Left ventricle myocardium superior (tissue), 1 donor: ENCODE data around the gene GJC2. TPM values are rescaled to one million over a fixed set of nuclear protein-coding genes. Genes with fewer than 3 reads are reported as not detected.
"Not testable (repeated sequence)": the region's sequence is repeated elsewhere in the genome, so short reads cannot be mapped to it uniquely, and the experiment has no call there.

Experiments
- ATAC-seq: fragments of 200-7000 bp; cut with Tn5 transposase; one replicate; pipeline ENCODE4 v1.9.1; 2020; ENCODE audit warnings: mild to moderate bottlenecking, moderate library complexity
- DNase-seq: peaks from one replicate; pipeline ENCODE4 v3.0.0-alpha.2; 2020
- intact Hi-C: fragments of 100-400 bp; cut with micrococcal nuclease; formaldehyde crosslinking; loops from one replicate; pipeline ENCODE4 v1.11.0; 2022
- total RNA-seq: library from RNA; stranded (reverse); fragmentation: NEBNext Ultra II Directional; extraction: Animal tissue kit (Norgen Biotek cat#: 25700); gene quantifications from one replicate; pipeline ENCODE4 v1.2.1, GENCODE V29; 2021
- donor health status: DM: no; HTN: yes; CAD: no; lungs with severe emphysema.

GJC2 gene
- total RNA-seq, 1 donor from 2014 or later, result 1.7 TPM

DNA sequence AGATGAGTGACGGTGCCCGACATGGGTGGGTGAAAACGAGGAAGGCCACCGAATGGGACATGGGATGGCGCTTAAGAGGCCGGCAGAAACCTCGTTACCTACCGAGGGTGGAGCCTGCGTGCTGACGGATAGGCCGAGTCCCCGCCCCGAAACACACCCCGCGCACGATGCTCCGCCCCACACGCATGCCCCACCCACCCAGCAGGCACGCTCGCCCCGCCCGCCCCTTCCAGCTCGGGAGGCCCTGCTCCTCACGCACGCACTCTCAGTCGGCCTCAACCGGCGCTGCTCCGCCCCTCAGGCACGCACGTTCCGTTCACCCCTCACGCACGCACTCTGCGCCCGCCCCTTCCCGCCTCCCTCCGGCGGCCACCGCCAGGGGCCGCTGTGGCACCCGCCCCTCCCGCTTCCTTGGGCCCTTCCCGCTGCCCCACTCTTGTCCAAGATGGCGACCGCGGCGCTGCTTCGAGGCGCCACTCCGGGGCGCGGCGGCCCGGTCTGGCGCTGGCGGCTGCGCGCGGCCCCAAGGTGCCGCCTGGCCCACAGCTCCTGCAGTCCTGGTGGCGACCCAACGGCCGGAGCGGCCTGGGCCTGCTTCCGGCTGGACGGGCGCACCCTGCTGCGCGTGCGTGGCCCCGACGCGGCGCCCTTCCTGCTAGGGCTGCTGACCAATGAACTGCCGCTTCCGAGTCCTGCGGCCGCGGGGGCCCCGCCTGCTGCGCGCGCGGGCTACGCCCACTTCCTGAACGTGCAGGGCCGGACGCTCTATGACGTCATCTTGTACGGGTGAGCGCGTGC, 15.8 kb downstream of the GJC2 start, which contains the start of gene IBA57:
TSS of gene IBA57 (plus strand) at position 433 of the 798 bp plus-strand sequence. CDS start at position 446, 13 bp downstream.
- DNase-seq, result peak; percentile 100
- ATAC-seq, result peak; percentile 90
- intact Hi-C loops, result no loop called here

DNA sequence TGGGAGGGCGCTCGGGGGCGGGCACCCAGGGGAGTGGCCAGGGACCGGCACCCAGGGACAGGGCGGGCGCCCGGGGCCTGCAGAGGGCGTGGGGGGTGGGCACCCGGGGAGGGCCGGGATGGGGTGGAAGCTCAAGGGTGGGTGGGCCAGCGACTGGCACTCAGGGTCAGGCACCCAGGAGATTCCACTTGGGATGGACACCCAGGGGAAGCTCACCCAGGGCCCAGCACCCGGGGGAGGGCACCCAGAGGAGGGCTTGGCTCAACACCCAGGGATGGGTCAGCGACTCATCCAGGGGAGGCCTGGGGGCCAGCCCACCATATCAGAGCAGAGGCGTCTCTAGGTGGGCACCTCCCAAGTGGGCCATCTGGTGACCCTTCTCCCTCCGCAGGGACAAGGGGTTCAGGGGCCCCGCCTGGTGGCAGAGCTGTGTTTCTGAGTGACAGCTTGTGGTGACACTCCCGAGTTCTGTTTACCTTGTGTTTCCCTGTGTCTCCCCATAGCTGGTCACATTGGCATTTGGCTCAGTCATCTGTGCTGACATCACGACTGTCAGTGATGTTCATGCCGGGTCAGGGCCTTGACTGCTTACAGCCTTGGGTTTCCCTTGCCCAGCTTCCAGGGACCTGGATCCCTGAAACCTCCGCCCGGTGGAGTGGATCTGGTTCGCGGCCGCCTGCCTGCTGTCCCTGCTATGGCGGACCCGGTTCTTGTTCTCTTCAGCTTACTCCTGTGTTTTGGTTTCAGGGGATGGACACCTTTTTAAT, 16.6 kb downstream of the GJC2 start:
- intact Hi-C loops, result no loop called here
- DNase-seq (peak; percentile 74), ATAC-seq (peak; percentile 41)

DNA sequence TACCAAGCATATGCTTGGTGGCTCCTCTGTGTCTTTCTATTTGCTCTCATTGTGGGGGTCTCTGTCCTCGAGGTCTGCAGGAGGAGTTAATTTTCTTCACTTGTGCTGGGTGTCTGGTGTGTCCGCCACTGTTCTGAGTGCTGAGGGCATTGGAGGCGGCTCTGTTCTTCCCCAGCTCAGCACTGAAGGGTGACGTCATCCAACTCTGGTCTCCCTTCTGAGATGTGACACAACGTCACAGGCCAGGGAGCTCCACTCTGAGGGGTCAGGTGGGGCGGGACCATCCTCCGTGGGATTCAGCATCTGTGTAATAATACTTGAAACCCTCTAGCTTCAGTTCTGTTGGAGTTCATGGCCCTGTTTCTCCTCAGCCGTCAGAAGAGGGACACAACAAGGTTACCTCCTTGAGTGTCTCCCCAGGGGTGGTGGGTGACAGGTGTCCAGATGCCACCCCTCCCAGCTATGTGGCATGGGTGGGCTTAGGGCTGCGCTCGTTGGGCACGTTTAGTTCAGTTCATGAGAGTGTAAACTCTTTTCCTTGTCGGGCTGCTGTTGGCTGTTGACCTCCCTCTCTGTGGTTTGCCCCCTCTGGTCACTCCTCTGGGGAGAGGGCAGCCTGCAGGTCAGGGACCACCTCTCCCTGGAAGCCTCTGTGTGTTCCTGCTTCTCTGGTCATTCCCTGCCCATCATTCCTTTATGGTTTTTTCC, 19.0 kb downstream of the GJC2 start:
- intact Hi-C loops, result no loop called here
- ATAC-seq (no peak), DNase-seq (no peak)

DNA sequence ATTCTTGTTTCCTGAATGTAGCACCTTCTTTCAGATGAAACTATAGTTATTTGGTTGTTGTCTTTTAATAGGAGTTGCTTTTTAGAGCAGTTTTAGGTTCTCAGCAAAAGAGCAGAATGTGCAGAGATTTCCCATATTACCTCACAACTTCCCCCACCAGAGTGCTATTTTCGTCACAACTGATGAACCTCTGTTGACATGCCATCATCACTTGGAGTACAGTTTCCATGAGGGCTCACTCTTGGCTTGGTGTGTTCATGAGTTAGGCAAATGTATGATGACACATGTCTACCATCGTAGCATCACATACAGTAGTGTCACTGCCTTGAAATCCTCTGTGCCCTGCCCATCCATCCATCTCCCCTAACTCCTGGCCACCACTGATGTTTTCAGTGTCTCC, 19.6 kb downstream of the GJC2 start:
- DNase-seq (no peak), ATAC-seq (no peak)
- intact Hi-C loops, result no loop called here

DNA sequence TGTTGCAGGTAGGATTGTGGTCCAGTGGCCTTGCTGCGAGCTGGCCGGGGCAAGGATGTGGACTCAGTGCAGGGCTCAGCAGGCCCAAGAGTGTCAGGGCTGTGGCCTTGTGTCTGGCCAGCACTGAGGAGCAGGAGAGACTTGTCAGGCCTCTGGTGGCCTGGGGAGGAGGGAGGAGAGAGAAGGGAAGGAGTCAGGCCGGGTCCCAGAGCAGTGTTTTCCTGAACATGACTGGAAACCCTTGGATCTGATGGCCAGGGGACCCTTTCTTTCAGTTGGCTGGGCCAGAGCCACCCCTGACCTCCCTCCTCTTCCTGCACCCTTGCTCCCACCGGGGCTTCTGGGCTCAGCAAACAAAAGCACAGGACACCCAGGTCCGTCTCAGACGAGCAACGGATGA, 20.9 kb downstream of the GJC2 start:
- no peak for ATAC-seq
- intact Hi-C loops, result no loop called here
- DNase-seq, result no peak

DNA sequence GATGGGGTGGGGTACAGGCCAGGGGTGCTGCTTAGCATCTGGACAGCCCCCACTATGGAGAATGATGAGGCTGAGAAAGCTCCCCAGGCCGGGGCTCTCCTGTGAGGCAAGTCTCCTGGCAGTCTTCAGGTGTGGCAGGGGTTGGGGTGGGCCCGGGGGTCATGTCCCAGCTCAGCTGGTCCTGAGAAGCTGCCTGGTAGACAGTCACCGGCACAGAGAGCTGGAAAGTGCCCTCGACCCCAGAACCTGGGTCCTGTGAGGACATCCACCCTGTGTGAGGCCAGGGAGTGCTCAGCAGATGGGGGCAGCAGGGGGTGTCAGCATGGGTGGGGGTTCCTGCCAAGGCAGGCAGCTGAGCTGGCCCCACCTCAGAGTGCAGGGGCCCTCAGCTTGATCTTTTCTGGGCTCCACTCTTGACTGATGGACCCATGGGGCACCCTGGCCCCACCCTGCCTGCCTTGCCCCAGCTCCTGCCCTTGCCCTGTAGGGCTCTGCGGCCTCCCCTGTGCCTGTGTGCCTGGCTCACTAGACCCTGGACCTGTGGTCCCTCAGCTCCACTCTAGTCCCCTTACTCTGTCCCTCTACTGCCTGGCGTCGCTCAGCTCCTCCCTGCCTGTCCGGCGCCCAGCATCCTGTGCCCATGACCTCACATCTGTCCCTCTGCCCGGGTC, 21.6 kb downstream of the GJC2 start:
- ATAC-seq (no peak), DNase-seq (no peak)
- intact Hi-C loops, result no loop called here

DNA sequence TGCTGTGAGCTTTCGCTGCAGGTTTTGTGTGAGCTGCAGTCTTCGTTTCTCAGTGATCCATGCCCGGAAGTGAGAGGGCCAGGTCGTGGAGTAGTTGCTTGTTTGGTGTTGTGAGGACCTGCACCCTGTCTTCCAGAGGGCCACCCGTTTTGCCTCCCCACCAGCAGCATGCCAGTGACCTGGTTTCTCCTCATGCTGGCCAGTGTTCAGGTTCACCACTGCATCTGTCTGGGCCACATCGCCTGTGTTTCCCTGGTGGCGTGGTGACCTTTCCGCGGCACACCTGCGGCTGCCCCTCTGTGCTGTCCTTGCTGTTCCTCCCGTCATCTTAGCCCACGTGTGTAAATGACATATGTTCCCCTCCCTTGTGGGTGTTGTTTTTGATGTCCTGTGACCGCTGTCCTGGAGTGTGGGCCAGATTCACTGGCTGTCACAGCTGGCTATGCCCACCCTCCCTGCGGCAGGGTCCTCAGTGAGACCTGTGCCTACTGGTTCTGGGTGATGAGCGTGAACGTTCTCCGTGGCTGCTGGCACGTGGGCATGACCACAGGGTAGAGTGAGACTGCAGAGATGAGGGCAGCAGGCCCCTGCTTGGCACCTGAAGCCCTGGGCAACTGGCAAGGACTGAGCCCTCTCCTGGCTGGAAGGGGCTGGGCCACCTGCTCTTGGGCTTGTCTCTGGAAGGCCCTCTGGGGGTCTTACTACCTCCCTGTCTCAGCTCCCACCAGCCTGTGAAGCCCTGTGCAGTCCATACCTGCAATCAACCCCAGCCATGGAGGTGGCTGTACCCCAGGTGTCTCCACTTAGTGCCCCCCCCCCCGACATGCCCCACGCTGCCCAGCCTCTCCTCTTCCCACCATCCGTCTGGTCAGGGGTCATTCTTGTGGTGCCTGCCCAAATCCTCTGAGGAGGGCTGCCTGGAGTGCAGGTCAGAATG, 23.1 kb downstream of the GJC2 start:
- ATAC-seq (no peak), DNase-seq (no peak)
- intact Hi-C loops, result no loop called here

DNA sequence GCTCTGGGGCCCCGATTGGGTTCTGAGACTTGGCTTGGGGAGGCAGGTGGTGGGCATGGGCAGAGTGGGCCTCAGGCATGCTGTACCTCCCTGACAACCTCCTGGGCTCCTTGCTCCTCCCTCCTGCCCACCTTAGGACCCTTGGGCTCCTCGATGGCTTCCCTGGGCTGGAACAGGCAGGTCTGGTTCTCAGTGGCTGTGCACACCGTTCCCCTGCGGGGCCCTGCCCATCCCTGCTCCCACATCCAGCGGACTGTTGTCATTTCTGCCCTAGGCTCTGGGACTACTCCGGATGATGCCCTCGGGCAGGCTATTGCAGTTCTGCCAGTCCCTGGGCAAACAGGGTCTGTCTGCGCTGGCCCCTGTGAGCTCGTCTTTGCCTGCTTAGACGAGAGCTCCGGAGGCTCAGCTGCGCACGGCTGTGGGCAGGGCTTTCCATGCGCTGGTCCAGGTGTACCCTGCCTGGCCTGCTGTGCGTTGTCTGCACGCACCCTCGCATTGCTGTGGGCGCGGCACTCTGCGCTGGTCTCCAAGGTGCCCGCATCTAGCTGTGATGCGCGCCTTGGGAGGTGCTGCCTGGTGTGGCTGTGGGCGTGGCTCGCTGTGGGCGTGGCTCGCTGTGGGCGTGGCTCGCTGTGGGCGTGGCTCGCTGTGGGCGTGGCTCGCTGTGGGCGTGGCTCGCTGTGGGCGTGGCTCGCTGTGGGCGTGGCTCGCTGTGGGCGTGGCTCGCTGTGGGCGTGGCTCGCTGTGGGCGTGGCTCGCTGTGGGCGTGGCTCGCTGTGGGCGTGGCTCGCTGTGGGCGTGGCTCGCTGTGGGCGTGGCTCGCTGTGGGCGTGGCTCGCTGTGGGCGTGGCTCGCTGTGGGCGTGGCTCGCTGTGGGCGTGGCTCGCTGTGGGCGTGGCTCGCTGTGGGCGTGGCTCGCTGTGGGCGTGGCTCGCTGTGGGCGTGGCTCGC, 24.1 kb downstream of the GJC2 start:
- intact Hi-C loops, ATAC-seq, DNase-seq: not testable (repeated sequence)

DNA sequence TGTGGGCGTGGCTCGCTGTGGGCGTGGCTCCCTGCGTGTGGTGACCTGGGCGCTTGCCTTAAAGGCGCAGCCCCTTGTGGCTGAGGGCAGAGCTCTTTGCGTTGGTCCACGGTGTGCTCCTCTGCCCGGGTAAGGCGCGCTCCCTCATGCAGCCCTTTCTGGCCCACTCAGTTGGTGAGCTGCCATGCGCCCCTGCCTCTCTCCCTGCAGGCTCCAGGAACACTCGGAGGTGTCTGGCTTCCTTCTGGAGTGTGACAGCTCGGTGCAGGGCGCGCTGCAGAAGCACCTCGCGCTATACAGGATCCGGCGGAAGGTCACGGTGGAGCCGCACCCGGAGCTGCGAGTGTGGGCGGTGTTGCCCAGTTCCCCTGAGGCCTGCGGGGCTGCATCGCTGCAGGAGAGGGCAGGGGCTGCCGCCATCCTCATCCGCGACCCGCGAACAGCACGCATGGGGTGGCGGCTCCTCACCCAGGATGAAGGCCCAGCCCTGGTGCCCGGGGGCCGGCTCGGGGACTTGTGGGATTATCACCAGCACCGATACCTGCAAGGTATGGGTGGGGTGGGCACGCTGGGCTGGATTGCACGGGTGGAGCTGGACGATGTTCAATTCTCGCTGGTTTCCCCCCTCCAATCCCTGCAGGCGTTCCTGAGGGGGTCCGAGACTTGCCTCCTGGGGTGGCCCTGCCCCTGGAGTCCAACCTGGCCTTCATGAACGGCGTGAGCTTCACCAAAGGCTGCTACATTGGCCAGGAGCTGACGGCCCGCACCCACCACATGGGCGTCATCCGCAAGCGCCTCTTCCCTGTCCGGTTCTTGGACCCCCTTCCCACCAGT, 25.0 kb downstream of the GJC2 start:
- ATAC-seq, result peak; percentile 13

DNA sequence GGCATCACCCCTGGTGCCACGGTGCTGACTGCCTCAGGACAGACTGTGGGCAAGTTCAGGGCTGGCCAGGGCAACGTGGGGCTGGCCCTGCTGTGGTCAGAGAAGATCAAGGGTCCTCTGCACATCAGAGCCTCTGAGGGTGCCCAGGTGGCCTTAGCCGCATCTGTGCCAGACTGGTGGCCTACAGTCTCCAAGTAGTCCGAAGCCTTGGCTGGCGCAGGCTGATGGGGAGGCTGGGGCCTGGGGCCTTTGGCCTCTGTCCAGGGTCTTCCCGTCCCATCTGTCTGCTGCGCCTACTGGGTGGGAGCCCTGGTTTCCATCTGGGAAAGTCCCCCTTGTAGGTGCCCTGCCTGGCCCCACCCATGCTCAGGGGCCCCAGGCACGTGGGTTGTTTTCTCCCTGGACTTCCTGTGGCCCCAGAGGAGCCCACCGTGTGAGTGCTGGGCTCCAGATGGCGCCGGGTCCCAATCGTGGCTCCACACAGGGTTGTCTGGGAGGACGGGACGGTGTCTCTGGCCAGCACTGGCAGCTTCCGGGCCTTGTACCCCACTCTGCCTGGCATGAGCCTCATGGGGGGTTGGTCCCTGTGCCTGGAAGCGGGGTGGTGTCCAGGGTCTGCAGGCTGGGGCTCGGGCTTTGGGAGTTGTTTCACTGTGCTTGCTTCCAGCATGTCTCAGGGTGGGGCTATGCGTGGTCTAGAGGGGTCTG, 25.7 kb downstream of the GJC2 start:
- intact Hi-C loops, result no loop called here
- DNase-seq (no peak), ATAC-seq (no peak)

More for the DNA sequence above, 25.0 kb downstream of the GJC2 start:
- DNase-seq, result no peak
- intact Hi-C loops, result no loop called here

DNA sequence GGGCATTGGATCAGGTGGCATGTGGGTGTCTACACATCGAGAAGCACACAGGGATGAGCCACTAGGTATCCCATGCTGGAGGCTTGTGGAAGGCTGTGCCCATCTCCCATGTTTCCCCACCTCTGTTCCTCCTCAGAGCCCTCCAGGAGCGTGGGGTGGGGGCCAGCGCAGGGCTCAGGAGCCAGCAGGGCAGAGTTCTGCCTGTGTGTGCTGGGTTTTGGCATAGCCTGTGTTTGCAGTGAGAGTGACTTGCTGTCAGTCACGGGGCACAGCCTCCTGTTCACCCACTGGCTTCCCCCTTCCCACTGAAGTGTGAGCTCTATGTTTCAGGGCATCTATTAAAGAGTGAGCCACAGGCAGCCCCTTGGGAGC, 26.3 kb downstream of the GJC2 start:
- ATAC-seq, result peak; percentile 61
- DNase-seq, result no peak
- intact Hi-C loops, result no loop called here

DNA sequence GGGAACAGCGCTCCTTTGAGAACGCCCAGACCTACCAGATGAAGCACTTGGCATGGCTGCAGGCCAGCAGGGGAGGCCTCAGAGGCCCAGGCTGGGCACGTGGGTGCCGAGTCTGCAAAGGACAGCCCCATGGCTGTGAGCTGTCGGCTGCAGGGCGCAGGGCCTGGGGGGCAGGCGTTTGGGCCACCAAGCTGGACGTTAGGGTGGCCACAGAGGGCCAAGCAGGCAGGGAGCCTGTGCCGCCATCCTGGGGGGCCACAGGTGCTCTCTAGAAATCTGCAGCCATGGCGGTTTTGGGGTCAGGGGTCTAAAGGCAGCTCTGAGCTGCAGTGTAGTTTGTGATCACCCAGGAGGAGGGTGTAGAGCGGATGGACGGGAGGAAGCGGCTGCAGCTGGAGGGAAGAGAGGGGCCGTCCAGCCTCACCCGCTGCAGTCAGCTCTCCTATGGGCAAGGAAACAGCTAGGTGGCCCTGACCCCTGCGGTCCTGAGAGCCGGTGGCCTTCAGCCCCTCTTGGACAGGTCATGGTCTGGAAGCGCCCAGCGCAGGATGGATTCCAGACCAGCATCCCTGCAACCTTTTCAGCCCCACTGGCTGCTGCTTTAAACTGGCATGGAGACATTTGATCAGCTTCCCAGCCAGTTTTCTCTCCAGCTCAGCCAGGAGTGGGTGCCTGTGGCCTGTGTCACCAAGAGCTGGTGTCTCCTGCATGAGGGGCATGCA, 26.9 kb downstream of the GJC2 start:
- ATAC-seq (peak; percentile 84), DNase-seq (peak; percentile 80)
- intact Hi-C loops, result no loop called here

DNA sequence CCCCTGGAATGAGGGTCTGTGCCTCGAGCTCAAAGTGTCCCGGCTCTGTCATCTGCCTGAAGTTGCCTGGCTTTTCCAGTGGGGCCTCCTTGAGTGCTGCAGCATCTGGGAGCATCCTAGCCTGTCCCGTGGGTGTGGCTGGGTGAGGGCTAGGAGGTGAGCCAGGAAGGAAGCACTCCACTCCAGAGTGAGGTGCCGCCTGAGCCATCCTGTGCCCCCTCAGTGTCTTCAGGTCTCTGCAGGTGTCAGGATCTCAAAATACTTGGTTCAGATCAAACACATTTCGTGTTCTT, 27.4 kb downstream of the GJC2 start:
- intact Hi-C loops, result no loop called here
- ATAC-seq, result no peak
- DNase-seq, result no peak

DNA sequence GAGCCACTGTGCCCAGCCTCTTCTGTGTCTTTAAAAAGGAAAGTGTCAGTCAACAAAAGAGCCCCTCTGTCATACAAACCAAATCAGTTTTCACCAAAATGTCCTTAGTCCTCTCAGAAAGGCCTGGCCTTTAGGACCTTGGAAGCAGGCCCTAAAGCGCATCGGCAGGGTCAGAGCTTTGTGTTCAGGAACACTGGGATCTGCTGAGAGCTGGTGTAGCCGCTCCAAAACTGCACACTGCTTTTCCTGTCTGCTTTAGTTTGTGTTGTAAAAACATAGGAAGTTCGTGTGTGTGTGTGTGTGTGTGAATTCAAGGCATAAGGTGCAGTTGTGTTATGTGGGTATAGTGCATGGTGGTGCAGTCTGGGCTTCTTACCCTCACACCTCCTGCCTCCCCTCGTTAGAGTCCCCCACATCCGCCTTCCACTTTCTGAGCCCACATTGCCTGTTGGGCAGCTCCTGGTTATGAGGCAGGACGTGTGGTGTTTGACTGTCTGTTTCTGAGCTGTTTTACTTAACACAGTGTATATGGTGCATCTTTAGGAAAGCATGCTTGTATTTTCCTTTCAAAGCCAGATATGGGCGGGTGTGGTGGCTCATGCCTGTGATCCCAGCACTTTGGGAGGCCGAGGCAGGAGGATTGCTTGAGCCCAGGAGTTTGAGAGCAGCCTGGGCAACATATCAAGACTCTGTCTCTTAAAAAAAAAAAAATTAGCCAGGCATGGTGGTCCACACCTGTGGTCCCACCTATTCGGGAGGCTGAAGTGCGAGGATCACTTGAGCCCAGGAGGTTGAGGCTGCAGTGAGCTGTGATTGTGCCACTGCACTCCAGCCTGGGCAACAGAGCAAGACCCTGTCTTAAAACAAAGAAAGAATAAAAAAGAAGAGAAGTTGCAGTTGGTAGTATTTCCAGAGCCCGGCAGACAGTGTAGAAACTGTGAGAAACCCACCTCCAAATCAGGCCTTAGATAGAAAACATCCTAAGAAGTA, 28.3 kb downstream of the GJC2 start:
- intact Hi-C loops, result no loop called here
- ATAC-seq (no peak), DNase-seq (no peak)
